Natural killer cell (primary cell): ENCODE data around the gene ZEB2. TPM values are rescaled to one million over a fixed set of nuclear protein-coding genes. Genes with fewer than 3 reads are reported as not detected.

ENCODE experiments used
- ATAC-seq, 3 donors: fragments of 150-1000 bp in 2 of 3; fragments of 200-7000 bp in 1 of 3; cut with Tn5 transposase; 1 replicate in 1 of 3; 2 replicates in 2 of 3; pipeline ENCODE4 v1.10.0; 2021; ENCODE audit warnings: mild to moderate bottlenecking in 2 of 3, moderate library complexity in 2 of 3
- DNase-seq, 2 donors: peaks; one replicate each; pipeline versions ENCODE4 v3.0.0 to v3.0.0-alpha.2; 2013 to 2021; ENCODE audit warnings: mixed read lengths in 1 of 2
- H3K27ac ChIP-seq: one replicate; pipeline ENCODE4 v1.5.1; 2013; ENCODE audit warnings: mild to moderate bottlenecking, low read length
- H3K27me3 ChIP-seq: one replicate; pipeline ENCODE4 v1.6.1; 2013; ENCODE audit warnings: low read length; ENCODE audit not compliant: control insufficient read depth, insufficient read depth
- H3K36me3 ChIP-seq: one replicate; pipeline ENCODE4 v1.6.1; 2013; ENCODE audit warnings: low read length; ENCODE audit not compliant: control insufficient read depth, insufficient read depth
- H3K4me1 ChIP-seq: one replicate; pipeline ENCODE4 v1.6.1; 2013; ENCODE audit warnings: low read length; ENCODE audit not compliant: control insufficient read depth, insufficient read depth
- H3K4me3 ChIP-seq: one replicate; pipeline ENCODE4 v1.5.1; 2013; ENCODE audit warnings: low read length
- H3K9me3 ChIP-seq: one replicate; pipeline ENCODE4 v1.6.1; 2013; ENCODE audit warnings: low read length; ENCODE audit not compliant: control insufficient read depth, insufficient read depth
- H3K27ac Mint-ChIP-seq, 2 donors: one replicate each; pipeline ENCODE4 v1.8.0; 2022; ENCODE audit warnings: mild to moderate bottlenecking in 2 of 2, mixed read lengths in 2 of 2, moderate library complexity in 1 of 2
- H3K27me3 Mint-ChIP-seq, 2 donors: one replicate each; pipeline ENCODE4 v1.8.0; 2022; ENCODE audit warnings: low read depth in 2 of 2, mixed read lengths in 2 of 2
- H3K36me3 Mint-ChIP-seq: one replicate; pipeline ENCODE4 v1.8.0; 2022; ENCODE audit warnings: mixed read lengths
- H3K4me1 Mint-ChIP-seq, 2 donors: one replicate each; pipeline ENCODE4 v1.8.0; 2022; ENCODE audit warnings: mixed read lengths in 2 of 2
- H3K4me3 Mint-ChIP-seq: one replicate; pipeline ENCODE4 v1.8.0; 2022; ENCODE audit warnings: mild to moderate bottlenecking, moderate library complexity, mixed read lengths
- H3K9me3 Mint-ChIP-seq, 2 donors: one replicate each; pipeline ENCODE4 v1.8.0; 2022; ENCODE audit warnings: mixed read lengths in 2 of 2
- WGBS: methylation state at CpG from one replicate; pipeline ENCODE4 v1.1.7; 2013; ENCODE audit warnings: missing lambda C conversion rate; ENCODE audit not compliant: insufficient coverage; 5-methylcytosine and 5-hydroxymethylcytosine counted together
- intact Hi-C: fragments of 100-400 bp; cut with micrococcal nuclease; formaldehyde crosslinking; loops from one replicate; pipeline ENCODE4 v1.14.2; 2022
- total RNA-seq, 4 donors: library from RNA; stranded (reverse); fragments of 120-200 nt in 1 of 4; gene quantifications; one replicate each; pipeline versions ENCODE4 v1.2.3 to v1.2.4, GENCODE V29; 2013 to 2022
- TF ChIP-seq, protein P1 (sequence below): fragments of 200-600 bp; IDR thresholded peaks from one replicate; pipeline ENCODE4 v1.8.0; 2022; ENCODE audit warnings: antibody characterized with exemption

The ZEB2 gene
- total RNA-seq, 3 donors from 2014 or later (not counting 1 experiment from before 2014, with no cell fraction given): 718 to 1,143 (median 944) TPM

DNA sequence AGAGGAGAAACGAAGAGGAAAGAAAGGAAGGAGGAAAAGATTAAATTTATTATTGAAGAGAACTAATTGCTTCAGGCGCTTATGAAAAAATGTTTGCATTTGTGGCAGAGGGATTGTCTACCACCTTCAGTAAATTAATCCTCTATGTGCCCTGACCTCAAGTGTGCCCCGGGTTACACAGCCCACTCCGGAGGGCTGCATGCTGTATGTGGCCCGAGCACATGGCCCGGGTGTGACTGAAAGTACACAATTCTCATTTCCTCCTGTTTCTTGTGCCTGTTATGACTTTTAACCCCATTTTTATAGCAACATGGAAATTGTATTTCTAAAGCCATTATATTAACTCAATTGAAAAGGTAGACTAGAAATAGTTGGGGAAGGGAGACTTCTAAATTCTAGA lies 38.8 kb downstream of the ZEB2 start:
- Mint-ChIP-seq H3K4me1 (peaks cover 73 to 83% of the 10 kb centered on the region in 2 donors), H3K9me3 (no peaks in the 10 kb centered on the region), H3K4me3 (peak overlapping the region; percentile 60), H3K36me3 (peaks cover 27% of the 10 kb centered on the region), H3K27ac (peak overlapping the region; percentile 45 to 89), H3K27me3 (no peaks in the 10 kb centered on the region)
- Histone ChIP-seq H3K27me3 (no peaks in the 10 kb centered on the region), H3K27ac (peak overlapping the region; percentile 32), H3K9me3 (no peaks in the 10 kb centered on the region), H3K4me1 (peaks cover 24% of the 10 kb centered on the region), H3K4me3 (no peak overlapping the region), H3K36me3 (peaks cover 12% of the 10 kb centered on the region)
- WGBS: 54% methylated on average over 6 of the region's 6 CpGs
- peak in 2 of 3 donors; percentile 32 to 44 for ATAC-seq
- DNase-seq: no peak
- intact Hi-C loops: no loop called here
- TF ChIP-seq, protein P1, sequence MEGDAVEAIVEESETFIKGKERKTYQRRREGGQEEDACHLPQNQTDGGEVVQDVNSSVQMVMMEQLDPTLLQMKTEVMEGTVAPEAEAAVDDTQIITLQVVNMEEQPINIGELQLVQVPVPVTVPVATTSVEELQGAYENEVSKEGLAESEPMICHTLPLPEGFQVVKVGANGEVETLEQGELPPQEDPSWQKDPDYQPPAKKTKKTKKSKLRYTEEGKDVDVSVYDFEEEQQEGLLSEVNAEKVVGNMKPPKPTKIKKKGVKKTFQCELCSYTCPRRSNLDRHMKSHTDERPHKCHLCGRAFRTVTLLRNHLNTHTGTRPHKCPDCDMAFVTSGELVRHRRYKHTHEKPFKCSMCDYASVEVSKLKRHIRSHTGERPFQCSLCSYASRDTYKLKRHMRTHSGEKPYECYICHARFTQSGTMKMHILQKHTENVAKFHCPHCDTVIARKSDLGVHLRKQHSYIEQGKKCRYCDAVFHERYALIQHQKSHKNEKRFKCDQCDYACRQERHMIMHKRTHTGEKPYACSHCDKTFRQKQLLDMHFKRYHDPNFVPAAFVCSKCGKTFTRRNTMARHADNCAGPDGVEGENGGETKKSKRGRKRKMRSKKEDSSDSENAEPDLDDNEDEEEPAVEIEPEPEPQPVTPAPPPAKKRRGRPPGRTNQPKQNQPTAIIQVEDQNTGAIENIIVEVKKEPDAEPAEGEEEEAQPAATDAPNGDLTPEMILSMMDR: no peak

DNA sequence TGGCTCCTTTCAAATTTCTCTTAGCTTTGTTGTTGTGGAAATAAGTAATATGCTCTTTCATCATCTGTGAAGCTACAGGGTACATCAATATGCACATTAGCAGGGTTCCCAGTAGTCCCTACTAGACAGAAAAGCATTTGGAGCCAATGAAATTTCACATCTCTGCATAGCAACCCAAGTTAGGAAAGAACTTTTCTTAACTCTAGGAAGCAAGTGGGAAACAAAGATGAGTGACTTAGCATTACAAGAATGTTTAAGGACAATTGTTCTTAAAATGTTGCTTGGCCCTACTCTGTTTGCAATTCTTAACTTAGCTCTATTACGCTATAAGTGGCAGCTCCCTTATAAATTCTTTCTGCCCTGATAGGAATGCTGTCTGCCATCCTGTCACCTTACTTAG lies 39.6 kb downstream of the ZEB2 start:
- ATAC-seq (no peak), DNase-seq (no peak)
- Mint-ChIP-seq H3K27me3 (no peaks in the 10 kb centered on the region), H3K4me1 (peaks cover 81 to 91% of the 10 kb centered on the region in 2 donors), H3K36me3 (peaks cover 27% of the 10 kb centered on the region), H3K27ac (peak overlapping the region; percentile 45 to 89), H3K9me3 (no peaks in the 10 kb centered on the region), H3K4me3 (peak overlapping the region; percentile 60)
- Histone ChIP-seq H3K9me3 (no peaks in the 10 kb centered on the region), H3K36me3 (peaks cover 12% of the 10 kb centered on the region), H3K4me1 (peaks cover 26% of the 10 kb centered on the region), H3K27ac (no peak overlapping the region), H3K4me3 (no peak overlapping the region), H3K27me3 (no peaks in the 10 kb centered on the region)
- intact Hi-C loops: no loop called here
- TF ChIP-seq, protein P1: no peak
- WGBS: 100% methylated on average over 1 of the region's 1 CpG

DNA sequence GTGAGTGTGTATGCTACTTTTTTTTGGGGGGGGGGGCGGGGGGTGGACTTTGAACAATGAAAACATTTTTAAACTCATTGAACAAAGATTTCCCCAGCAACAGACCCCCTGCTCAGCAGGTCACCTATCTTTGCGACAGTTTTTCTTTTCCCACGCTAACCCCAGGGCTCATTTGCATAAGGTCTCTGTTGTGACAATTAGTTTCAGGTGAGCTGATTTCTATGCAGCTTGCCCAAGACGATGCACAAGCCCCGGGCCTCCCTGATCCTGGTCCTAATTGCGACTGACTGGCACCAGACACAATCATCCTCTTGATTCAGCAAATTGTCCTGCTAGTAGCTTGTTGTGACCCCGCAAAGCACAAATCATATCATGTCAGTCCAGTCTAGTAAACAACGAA lies 40.3 kb downstream of the ZEB2 start:
- WGBS: 82% methylated on average over 7 of the region's 8 CpGs
- peak overlapping the region; percentile 45 for H3K4me3 Mint-ChIP-seq
- Histone ChIP-seq H3K27ac (no peak overlapping the region), H3K36me3 (peaks cover 11% of the 10 kb centered on the region), H3K27me3 (no peaks in the 10 kb centered on the region), H3K4me1 (peaks cover 26% of the 10 kb centered on the region), H3K9me3 (no peaks in the 10 kb centered on the region), H3K4me3 (no peak overlapping the region)
- no peak for ATAC-seq
- no peak for DNase-seq
- no peaks in the 10 kb centered on the region for H3K27me3 Mint-ChIP-seq
- peaks cover 85 to 92% of the 10 kb centered on the region in 2 donors for H3K4me1 Mint-ChIP-seq
- no peaks in the 10 kb centered on the region for H3K9me3 Mint-ChIP-seq
- TF ChIP-seq, protein P1: no peak
- peak overlapping the region; percentile 45 to 89 for H3K27ac Mint-ChIP-seq
- H3K36me3 Mint-ChIP-seq: peaks cover 27% of the 10 kb centered on the region
- intact Hi-C loops: loop anchor here (5.0 kb wide), 1 partner anchor 47 kb away; no protein-coding TSS in a partner anchor

DNA sequence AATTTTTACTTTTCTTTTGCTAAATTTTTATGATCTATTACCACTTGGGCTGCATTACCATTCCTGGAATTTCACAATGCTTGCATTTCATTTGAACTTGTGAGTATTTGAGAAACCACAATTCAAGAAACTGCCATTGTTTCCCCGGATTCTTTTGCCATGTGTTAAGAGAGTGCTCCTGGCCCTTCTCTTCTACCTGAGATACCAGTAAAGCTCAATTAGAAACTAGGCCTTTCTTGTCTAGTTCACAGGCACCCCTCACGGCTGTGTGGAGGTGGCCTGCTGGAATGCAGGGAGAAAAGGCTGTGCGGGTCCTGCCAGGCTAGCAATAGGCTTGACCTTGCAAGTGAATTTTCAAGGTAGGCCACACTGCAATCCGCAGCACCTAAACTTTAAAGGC lies 40.8 kb downstream of the ZEB2 start:
- Histone ChIP-seq H3K27ac (peak overlapping the region; percentile 4), H3K27me3 (no peaks in the 10 kb centered on the region), H3K9me3 (no peaks in the 10 kb centered on the region), H3K36me3 (peaks cover 8% of the 10 kb centered on the region), H3K4me3 (no peak overlapping the region), H3K4me1 (peaks cover 24% of the 10 kb centered on the region)
- H3K36me3 Mint-ChIP-seq: peaks cover 27% of the 10 kb centered on the region
- H3K9me3 Mint-ChIP-seq: no peaks in the 10 kb centered on the region
- DNase-seq (no peak), ATAC-seq (no peak)
- TF ChIP-seq, protein P1: no peak
- peak overlapping the region in 1 of 2 donors; percentile 45 for H3K27ac Mint-ChIP-seq
- H3K27me3 Mint-ChIP-seq: no peaks in the 10 kb centered on the region
- intact Hi-C loops: loop anchor here (5.0 kb wide), 1 partner anchor 47 kb away; no protein-coding TSS in a partner anchor
- peaks cover 80 to 87% of the 10 kb centered on the region in 2 donors for H3K4me1 Mint-ChIP-seq
- 58% methylated on average over 4 of the region's 4 CpGs for WGBS
- H3K4me3 Mint-ChIP-seq: peak overlapping the region; percentile 43
